ENCODE measurements around the gene ANKS1A. TPM values are rescaled to one million over a fixed set of nuclear protein-coding genes. Genes with fewer than 3 reads are reported as not detected.

The ANKS1A gene
- polyA plus RNA-seq, 2 of the 4 experiments (the other 2 are of a cell fraction): 3.6 to 5.9 TPM

- WGBS (ENCODE audit: missing lambda C conversion rate): 90% methylated on average over 2 of the region's 2 CpGs
- no peak for FAIRE-seq
- ChIA-PET POLR2A (no interaction called here), CTCF (no interaction called here)
- DNase-seq (ENCODE audit: low read depth in 1 of 2, low spot score in 1 of 2): no peak
- no peak overlapping the region for H3K27ac ChIP-seq
- peaks cover 6% of the 10 kb centered on the region; the same call in 2 of the 3 replicates for H3K4me1 ChIP-seq
- H3K4me3 ChIP-seq: no peak overlapping the region
- H3K4me2 ChIP-seq: no peak overlapping the region
- no peaks in the 10 kb centered on the region for H3K9me3 ChIP-seq
- ATAC-seq: no peak
- no peak for TF ChIP-seq BHLHE40 (IDR thresholded peaks at IDR 0.05; ENCODE audit: low read depth, low read length)
- TF ChIP-seq ELK1 (IDR thresholded peaks at IDR 0.05; ENCODE audit: low read depth, low read length): no peak
- no peak for TF ChIP-seq JUN (IDR thresholded peaks at IDR 0.05)
- TF ChIP-seq HOXA7 (CRISPR knock-in tag; IDR thresholded peaks at IDR 0.05): no peak
- no peak for TF ChIP-seq ZSCAN20 (CRISPR knock-in tag; IDR thresholded peaks at IDR 0.05)
- TF ChIP-seq EP300 (IDR thresholded peaks at IDR 0.05): no peak
- no peak for TF ChIP-seq KDM5A (IDR thresholded peaks at IDR 0.05)
- no peak for TF ChIP-seq CBX8 (IDR thresholded peaks at IDR 0.05)
- TF ChIP-seq REST (IDR thresholded peaks at IDR 0.05): no peak
- TF ChIP-seq EHMT2 (IDR thresholded peaks at IDR 0.05; ENCODE audit: low read depth): no peak
- TF ChIP-seq MAZ (IDR thresholded peaks at IDR 0.05; ENCODE audit: borderline replicate concordance, low read depth, low read length): no peak
- TF ChIP-seq, protein P1, sequence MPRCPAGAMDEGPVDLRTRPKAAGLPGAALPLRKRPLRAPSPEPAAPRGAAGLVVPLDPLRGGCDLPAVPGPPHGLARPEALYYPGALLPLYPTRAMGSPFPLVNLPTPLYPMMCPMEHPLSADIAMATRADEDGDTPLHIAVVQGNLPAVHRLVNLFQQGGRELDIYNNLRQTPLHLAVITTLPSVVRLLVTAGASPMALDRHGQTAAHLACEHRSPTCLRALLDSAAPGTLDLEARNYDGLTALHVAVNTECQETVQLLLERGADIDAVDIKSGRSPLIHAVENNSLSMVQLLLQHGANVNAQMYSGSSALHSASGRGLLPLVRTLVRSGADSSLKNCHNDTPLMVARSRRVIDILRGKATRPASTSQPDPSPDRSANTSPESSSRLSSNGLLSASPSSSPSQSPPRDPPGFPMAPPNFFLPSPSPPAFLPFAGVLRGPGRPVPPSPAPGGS (IDR thresholded peaks at IDR 0.05): no peak
- TF ChIP-seq ZNF302 (CRISPR knock-in tag; IDR thresholded peaks at IDR 0.05): no peak
- TF ChIP-seq POLR2AphosphoS2 (conservative IDR thresholded peaks at IDR 0.05; ENCODE audit: low read length): no peak
- TF ChIP-seq RFX5 (IDR thresholded peaks at IDR 0.05): no peak
- no peak for TF ChIP-seq CHD2 (IDR thresholded peaks at IDR 0.05; ENCODE audit: low read length, partially characterized antibody)
- TF ChIP-seq HMGXB4 (CRISPR knock-in tag; IDR thresholded peaks at IDR 0.05; ENCODE audit: borderline replicate concordance): no peak
- TF ChIP-seq, protein P2, sequence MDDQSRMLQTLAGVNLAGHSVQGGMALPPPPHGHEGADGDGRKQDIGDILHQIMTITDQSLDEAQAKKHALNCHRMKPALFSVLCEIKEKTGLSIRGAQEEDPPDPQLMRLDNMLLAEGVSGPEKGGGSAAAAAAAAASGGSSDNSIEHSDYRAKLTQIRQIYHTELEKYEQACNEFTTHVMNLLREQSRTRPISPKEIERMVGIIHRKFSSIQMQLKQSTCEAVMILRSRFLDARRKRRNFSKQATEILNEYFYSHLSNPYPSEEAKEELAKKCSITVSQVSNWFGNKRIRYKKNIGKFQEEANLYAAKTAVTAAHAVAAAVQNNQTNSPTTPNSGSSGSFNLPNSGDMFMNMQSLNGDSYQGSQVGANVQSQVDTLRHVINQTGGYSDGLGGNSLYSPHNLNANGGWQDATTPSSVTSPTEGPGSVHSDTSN (IDR thresholded peaks at IDR 0.05): no peak
- TF ChIP-seq HEYL (CRISPR knock-in tag; IDR thresholded peaks at IDR 0.05): no peak
These were observed 17.8 kb downstream of the ANKS1A start for GRCh38 chr6:34906826-34907225.

Measured in A549 (cell line).